Urothelium cell line (cell line): ENCODE data around the gene CCDC178.

Experiments used
- DNase-seq: peaks from one replicate; pipeline ENCODE4 v3.0.0; 2011; ENCODE audit warnings: low spot score, mixed read lengths
- FAIRE-seq: peaks from 2 replicates; lab custom pipeline; 2011; peaks lifted over from hg19 to GRCh38; lab: Jason Lieb, UNC

Gene CCDC178

DNA sequence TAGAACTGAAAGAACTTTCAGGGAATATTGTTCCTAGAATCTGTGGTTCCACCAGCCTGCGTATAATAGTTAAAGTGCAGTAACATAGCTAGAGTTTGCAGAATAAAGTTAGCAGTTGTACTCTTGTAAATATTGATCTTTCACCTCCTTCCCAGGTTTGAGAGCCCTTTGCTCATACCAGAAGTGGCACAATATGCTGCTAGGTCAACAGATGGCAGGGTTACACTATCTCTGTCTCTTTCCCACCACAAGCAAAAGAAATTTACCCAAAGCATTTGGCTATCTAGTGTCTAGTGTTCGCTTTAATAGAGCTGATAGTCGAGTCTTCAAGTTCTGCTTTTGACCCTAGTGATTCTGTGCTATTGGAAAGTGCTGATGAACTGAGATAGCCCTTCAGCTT, 548.7 kb downstream of the CCDC178 start:
- DNase-seq (no peak), FAIRE-seq (no peak)

DNA sequence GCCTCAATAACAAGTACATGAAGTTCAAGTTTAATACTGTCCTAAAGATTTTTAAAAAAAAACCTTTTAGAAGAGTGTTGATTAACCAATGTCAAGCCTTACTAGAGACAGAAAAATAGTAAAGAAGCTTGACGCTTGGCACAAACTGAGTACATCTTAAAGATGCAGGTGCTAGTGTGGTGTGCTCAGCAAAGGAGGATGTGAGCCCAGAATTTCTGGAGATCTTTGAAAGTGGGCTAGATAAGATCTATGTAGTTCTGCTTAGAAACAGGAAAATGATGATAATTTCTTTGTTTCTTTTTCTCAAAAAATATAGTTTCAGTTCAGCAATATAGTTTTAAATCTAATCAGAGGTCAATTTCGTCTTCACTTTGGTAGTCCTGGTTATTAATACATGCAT, 549.4 kb downstream of the CCDC178 start:
- FAIRE-seq = no peak
- DNase-seq = no peak

DNA sequence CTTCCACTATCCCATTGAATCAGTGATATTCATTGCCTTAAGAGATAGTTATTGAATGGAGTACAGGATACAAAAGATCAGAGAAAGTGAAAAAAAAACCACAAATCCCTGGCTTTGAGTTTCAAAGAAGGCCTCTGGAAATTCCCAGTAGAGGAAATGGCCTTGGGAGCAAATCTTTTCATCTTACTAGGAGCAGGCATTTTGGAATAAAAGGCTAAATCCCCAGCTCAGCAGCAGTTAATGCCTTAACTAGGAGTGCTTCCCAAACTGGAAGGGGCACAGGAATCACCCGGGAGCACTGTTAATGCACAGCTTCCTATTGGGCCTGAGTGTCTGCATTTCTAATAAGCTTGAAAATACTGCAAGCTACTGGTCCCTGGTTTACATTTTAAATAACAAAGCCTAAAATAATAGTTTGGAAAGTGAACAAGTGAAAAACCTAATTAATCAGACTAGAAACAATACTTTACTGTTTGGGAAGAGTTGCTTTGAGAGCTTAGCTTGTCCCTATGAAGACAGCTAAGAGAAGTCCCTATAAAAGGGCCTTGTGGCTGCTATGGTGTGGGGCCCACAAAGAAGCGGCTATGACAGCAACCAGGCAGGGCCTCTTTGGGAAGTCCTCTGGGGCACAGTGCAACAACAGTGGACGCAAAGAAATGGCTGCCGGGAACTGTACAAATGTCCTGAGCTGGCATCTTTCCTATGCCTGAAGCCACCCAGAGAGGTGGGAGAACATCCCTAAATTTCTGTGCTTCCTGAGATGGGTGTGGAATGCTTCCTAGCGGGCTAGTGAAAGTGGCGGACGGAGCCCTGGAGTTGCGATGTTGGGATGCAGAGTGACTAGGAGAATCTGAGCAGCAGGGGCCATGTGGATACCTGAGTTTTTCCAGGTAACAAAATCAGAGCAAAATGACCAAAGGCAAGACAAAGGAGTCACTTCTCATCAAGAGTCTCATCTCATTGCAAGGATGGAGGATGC, 550.6 kb downstream of the CCDC178 start:
- FAIRE-seq = no peak
- no peak for DNase-seq

DNA sequence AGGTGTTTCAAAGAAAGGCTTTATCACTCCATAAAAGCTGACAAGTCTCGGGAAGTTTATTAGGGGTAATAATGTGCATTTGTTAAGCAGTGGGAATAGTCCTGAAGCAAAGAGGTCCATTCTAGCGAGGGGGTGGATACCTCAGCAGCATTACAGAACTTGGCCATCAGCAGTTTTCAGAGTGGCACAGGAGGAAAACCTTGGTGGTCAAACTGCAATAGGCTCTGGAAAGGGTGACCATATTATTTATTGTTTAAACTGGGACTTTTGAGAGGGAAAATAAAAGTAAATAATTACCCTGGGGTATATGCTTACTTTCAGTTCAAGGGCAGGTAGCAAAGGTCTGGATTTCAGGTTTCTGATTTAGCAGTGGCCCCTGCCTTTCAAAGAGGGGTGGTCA, 552.2 kb downstream of the CCDC178 start:
- no peak for DNase-seq
- no peak for FAIRE-seq
